Measurements from ENCODE around the gene FNDC3A. TPM values are rescaled to one million over a fixed set of nuclear protein-coding genes. Genes with fewer than 3 reads are reported as not detected.

Gene FNDC3A
- total and polyA plus RNA-seq, 4 donors: 17.6 to 87.6 (median 34.5) TPM

- 52 to 68% methylated on average over 6 of the region's 6 CpGs for WGBS, 2 donors
- H3K27me3 ChIP-seq (ENCODE audit: control insufficient read depth in 3 of 3, insufficient read depth in 3 of 3, low read length in 2 of 3): peaks cover 0 to 27% (median 19%) of the 10 kb centered on the region in 3 donors
- H3K9me3 ChIP-seq (ENCODE audit: control insufficient read depth in 4 of 4, insufficient read depth in 3 of 4, low read length in 3 of 4): peaks cover 0 to 5% (median 0%) of the 10 kb centered on the region in 4 donors
- ATAC-seq (ENCODE audit: insufficient read depth, low FRiP score) (no peak), DNase-seq (no peak)
- no peak overlapping the region for H3K9ac ChIP-seq (ENCODE audit: insufficient read depth in 1 of 2, low read length in 2 of 2)
- TF ChIP-seq CTCF (IDR thresholded peaks at IDR 0.05; ENCODE audit: control extremely low read depth, extremely low read depth): no peak
- no peak overlapping the region for H3K27ac ChIP-seq (ENCODE audit: low read depth in 1 of 2, low read length in 1 of 2)
- peaks cover 0 to 6% (median 2%) of the 10 kb centered on the region in 4 donors for H3K36me3 ChIP-seq (ENCODE audit: control insufficient read depth in 4 of 4, insufficient read depth in 4 of 4, low read length in 4 of 4)
- H3K4me1 ChIP-seq (ENCODE audit: control insufficient read depth in 5 of 5, insufficient read depth in 5 of 5, low read length in 5 of 5): peaks cover 0 to 10% (median 7%) of the 10 kb centered on the region in 5 donors
- no peak overlapping the region for H3K4me3 ChIP-seq
Measured at GRCh38 chr13:49213997-49214916, 238.5 kb downstream of the FNDC3A start.

- peaks cover 0 to 4% (median 2%) of the 10 kb centered on the region in 4 donors for H3K36me3 ChIP-seq (ENCODE audit: control insufficient read depth in 4 of 4, insufficient read depth in 4 of 4, low read length in 4 of 4)
- H3K27me3 ChIP-seq (ENCODE audit: control insufficient read depth in 3 of 3, insufficient read depth in 3 of 3, low read length in 2 of 3): peaks cover 0 to 31% (median 25%) of the 10 kb centered on the region in 3 donors
- H3K4me1 ChIP-seq (ENCODE audit: control insufficient read depth in 5 of 5, insufficient read depth in 5 of 5, low read length in 5 of 5): peaks cover 0 to 10% (median 7%) of the 10 kb centered on the region in 5 donors
- H3K27ac ChIP-seq (ENCODE audit: low read depth in 1 of 2, low read length in 1 of 2): no peak overlapping the region
- DNase-seq (peak in 1 of 3 donors; percentile 21), ATAC-seq (ENCODE audit: insufficient read depth, low FRiP score) (no peak)
- TF ChIP-seq CTCF (IDR thresholded peaks at IDR 0.05; ENCODE audit: control extremely low read depth, extremely low read depth): no peak
- no peak overlapping the region for H3K9ac ChIP-seq (ENCODE audit: insufficient read depth in 1 of 2, low read length in 2 of 2)
- no peak overlapping the region for H3K4me3 ChIP-seq
- 14 to 42% methylated on average over 6 of the region's 6 CpGs for WGBS, 2 donors
- peaks cover 0 to 5% (median 0%) of the 10 kb centered on the region in 4 donors for H3K9me3 ChIP-seq (ENCODE audit: control insufficient read depth in 4 of 4, insufficient read depth in 3 of 4, low read length in 3 of 4)
Measured at GRCh38 chr13:49214917-49215376, 239.2 kb downstream of the FNDC3A start.

GRCh38 chr13:49216334-49216733, 240.6 kb downstream of the FNDC3A start:
- peaks cover 0 to 20% (median 7%) of the 10 kb centered on the region in 5 donors for H3K4me1 ChIP-seq (ENCODE audit: control insufficient read depth in 5 of 5, insufficient read depth in 5 of 5, low read length in 5 of 5)
- no peak for ATAC-seq (ENCODE audit: insufficient read depth, low FRiP score)

More at GRCh38 chr13:49216334-49216733, 240.6 kb downstream of the FNDC3A start:
- Histone ChIP-seq H3K27me3 (ENCODE audit: control insufficient read depth in 3 of 3, insufficient read depth in 3 of 3, low read length in 2 of 3) (peaks cover 0 to 38% (median 32%) of the 10 kb centered on the region in 3 donors), H3K4me3 (no peak overlapping the region), H3K9ac (ENCODE audit: insufficient read depth in 1 of 2, low read length in 2 of 2) (no peak overlapping the region), H3K9me3 (ENCODE audit: control insufficient read depth in 4 of 4, insufficient read depth in 3 of 4, low read length in 3 of 4) (peaks cover 0 to 5% (median 0%) of the 10 kb centered on the region in 4 donors), H3K27ac (ENCODE audit: low read depth in 1 of 2, low read length in 1 of 2) (no peak overlapping the region), H3K36me3 (ENCODE audit: control insufficient read depth in 4 of 4, insufficient read depth in 4 of 4, low read length in 4 of 4) (peaks cover 0 to 3% (median 0%) of the 10 kb centered on the region in 4 donors)
- DNase-seq: no peak
- TF ChIP-seq CTCF (IDR thresholded peaks at IDR 0.05; ENCODE audit: control extremely low read depth, extremely low read depth): no peak
- 61 to 77% methylated on average over 6 of the region's 6 CpGs for WGBS, 2 donors

All from lung (tissue), 12 donors.